ENCODE measurements around the gene OPN1SW.

DNA sequence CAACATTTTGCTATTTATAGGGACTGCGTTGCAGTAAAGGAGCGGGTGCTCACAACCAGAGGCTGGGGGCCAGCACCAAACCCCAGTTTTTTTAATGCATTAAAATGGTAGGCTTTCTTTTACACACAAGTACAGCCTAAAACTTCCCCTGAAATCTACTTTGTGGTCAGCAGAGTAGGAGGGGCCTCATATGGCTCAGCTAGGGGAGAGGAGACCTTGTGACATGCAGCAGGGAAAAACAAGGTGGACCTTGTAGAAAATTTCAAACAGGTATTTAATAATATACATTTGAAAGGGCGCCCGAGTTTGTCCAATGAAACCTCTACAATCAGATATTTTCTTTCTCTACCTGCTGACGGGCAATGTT is 17.6 kb upstream of the OPN1SW start:
- TF ChIP-seq POLR2A (IDR thresholded peaks at IDR 0.05): no peak
- TF ChIP-seq, protein P1, sequence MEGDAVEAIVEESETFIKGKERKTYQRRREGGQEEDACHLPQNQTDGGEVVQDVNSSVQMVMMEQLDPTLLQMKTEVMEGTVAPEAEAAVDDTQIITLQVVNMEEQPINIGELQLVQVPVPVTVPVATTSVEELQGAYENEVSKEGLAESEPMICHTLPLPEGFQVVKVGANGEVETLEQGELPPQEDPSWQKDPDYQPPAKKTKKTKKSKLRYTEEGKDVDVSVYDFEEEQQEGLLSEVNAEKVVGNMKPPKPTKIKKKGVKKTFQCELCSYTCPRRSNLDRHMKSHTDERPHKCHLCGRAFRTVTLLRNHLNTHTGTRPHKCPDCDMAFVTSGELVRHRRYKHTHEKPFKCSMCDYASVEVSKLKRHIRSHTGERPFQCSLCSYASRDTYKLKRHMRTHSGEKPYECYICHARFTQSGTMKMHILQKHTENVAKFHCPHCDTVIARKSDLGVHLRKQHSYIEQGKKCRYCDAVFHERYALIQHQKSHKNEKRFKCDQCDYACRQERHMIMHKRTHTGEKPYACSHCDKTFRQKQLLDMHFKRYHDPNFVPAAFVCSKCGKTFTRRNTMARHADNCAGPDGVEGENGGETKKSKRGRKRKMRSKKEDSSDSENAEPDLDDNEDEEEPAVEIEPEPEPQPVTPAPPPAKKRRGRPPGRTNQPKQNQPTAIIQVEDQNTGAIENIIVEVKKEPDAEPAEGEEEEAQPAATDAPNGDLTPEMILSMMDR (IDR thresholded peaks at IDR 0.05): no peak
- no peak for TF ChIP-seq EP300 (IDR thresholded peaks at IDR 0.05)
